ENCODE data around the gene ZBTB8OS.

DNA sequence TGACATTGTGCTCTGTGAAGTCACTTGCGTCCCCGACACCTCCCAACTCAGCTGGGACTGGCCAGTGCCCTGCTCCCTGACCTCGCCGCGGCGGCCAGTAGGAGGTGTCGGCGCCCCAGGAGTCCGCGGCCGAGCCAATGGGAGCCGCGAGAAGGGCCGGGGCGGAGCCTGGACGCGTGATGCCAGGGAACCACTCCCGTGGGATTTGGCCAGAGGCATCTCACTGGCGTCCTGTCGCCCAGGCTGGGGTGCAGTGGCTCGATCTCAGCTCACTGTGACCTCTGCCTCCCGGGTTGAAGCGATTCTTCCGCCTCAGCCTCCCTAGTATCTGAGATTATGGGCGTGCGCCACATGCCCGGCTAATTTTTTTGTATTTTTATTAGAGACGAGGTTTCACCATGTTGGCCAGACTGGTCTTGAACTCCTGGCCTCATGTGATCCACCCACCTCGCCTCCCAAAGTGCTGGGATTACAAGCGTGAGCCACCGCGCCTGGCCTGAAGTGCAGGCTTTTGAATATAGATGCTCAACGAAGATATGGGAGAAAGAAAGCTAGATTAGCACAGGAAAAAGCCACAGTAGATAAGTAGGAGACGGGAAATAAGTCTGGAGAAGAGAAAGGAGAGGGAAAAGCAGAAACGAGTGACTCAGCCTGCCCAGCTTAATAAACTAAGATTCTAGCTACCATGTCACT is 38.0 kb downstream of the ZBTB8OS start:
- TF ChIP-seq ELF1 (IDR thresholded peaks at IDR 0.05; ENCODE audit: borderline replicate concordance, low read depth) (no peak), POLR2A (IDR thresholded peaks at IDR 0.05; ENCODE audit: borderline replicate concordance, extremely low read depth, insufficient read depth, insufficient read length) (peak; percentile 78), POLR2AphosphoS5 (IDR thresholded peaks at IDR 0.05; ENCODE audit: low read depth, low read length) (peak; percentile 87), TCF7L2 (IDR thresholded peaks at IDR 0.05; ENCODE audit: borderline replicate concordance, extremely low read depth, insufficient read depth, insufficient read length) (no peak)
- TF ChIP-seq, protein P1, sequence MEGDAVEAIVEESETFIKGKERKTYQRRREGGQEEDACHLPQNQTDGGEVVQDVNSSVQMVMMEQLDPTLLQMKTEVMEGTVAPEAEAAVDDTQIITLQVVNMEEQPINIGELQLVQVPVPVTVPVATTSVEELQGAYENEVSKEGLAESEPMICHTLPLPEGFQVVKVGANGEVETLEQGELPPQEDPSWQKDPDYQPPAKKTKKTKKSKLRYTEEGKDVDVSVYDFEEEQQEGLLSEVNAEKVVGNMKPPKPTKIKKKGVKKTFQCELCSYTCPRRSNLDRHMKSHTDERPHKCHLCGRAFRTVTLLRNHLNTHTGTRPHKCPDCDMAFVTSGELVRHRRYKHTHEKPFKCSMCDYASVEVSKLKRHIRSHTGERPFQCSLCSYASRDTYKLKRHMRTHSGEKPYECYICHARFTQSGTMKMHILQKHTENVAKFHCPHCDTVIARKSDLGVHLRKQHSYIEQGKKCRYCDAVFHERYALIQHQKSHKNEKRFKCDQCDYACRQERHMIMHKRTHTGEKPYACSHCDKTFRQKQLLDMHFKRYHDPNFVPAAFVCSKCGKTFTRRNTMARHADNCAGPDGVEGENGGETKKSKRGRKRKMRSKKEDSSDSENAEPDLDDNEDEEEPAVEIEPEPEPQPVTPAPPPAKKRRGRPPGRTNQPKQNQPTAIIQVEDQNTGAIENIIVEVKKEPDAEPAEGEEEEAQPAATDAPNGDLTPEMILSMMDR (IDR thresholded peaks at IDR 0.05 in 2 of 3, conservative IDR thresholded peaks at IDR 0.05 in 1 of 3; ENCODE audit: borderline replicate concordance in 1 of 3, insufficient read depth in 1 of 3, low read depth in 2 of 3, low read length in 2 of 3): no peak

Data from HCT116 (cell line).